Thyroid gland (tissue), 4 donors: ENCODE data around the gene SESN1.
"Not testable (repeated sequence)": the region's sequence is repeated elsewhere in the genome, so short reads cannot be mapped to it uniquely, and the experiment has no call there.

Source experiments
- CTCF ChIP-seq, 6 experiments: fragments of 200-600 bp in 3 of 6; fragments of 450-650 bp in 3 of 6; sonication (generic) in 3 of 6; IDR thresholded peaks; one replicate each; pipeline ENCODE4 v1.5.1; 2016 to 2019; ENCODE audit warnings: antibody characterized with exemption in 6 of 6, mild to moderate bottlenecking in 2 of 6, inconsistent platforms in 1 of 6, moderate library complexity in 1 of 6
- POLR2A ChIP-seq, 2 donors: fragments of 450-650 bp; IDR thresholded peaks; one replicate each; pipeline ENCODE4 v1.6.1; 2017; ENCODE audit warnings: antibody characterized with exemption in 2 of 2, mild to moderate bottlenecking in 2 of 2, moderate library complexity in 1 of 2

- TF ChIP-seq CTCF, POLR2A (IDR thresholded peaks at IDR 0.05): not testable (repeated sequence)
Measured at GRCh38 chr6:109112663-109113062, 18.0 kb upstream of the SESN1 start.
